Stimulated activated CD8-positive, alpha-beta memory T cell treated with anti-CD3 and anti-CD28 coated beads, Interleukin-7, amount 100 ng/mL, for 4 hours (primary cell): ENCODE results near the gene MYBL2.

Source experiments
- DNase-seq, 2 donors: peaks; one replicate each; pipeline ENCODE4 v3.0.0-alpha.2; 2020; ENCODE audit warnings: low read depth in 2 of 2

The MYBL2 gene

GRCh38 chr20:43681991-43682410 is 15.1 kb downstream of the MYBL2 start:
- DNase-seq: no peak

- DNase-seq: no peak
Measured at GRCh38 chr20:43682446-43682845, 15.5 kb downstream of the MYBL2 start.

GRCh38 chr20:43686820-43687219 is 19.9 kb downstream of the MYBL2 start:
- no peak for DNase-seq

- no peak for DNase-seq
Measured at GRCh38 chr20:43689165-43689564, 22.3 kb downstream of the MYBL2 start.

- no peak for DNase-seq
Measured at GRCh38 chr20:43690943-43691598, 24.2 kb downstream of the MYBL2 start.

GRCh38 chr20:43691928-43692524 is 25.1 kb downstream of the MYBL2 start:
- DNase-seq: peak; percentile 15 to 25

GRCh38 chr20:43694763-43695162 is 27.8 kb downstream of the MYBL2 start:
- DNase-seq: no peak

GRCh38 chr20:43695571-43695970 is 28.7 kb downstream of the MYBL2 start:
- DNase-seq: no peak

- no peak for DNase-seq
Measured at GRCh38 chr20:43699941-43700565, 33.1 kb downstream of the MYBL2 start.

- no peak for DNase-seq
Measured at GRCh38 chr20:43700627-43701026, 33.7 kb downstream of the MYBL2 start.

GRCh38 chr20:43702502-43702901 is 35.6 kb downstream of the MYBL2 start:
- DNase-seq: no peak

- no peak for DNase-seq
Measured at GRCh38 chr20:43710370-43711044, 43.6 kb downstream of the MYBL2 start.

GRCh38 chr20:43711098-43711654 is 44.3 kb downstream of the MYBL2 start:
- no peak for DNase-seq

- no peak for DNase-seq
Measured at GRCh38 chr20:43715044-43715443, 48.1 kb downstream of the MYBL2 start.

- DNase-seq: no peak
Measured at GRCh38 chr20:43715511-43715910, 48.6 kb downstream of the MYBL2 start.

GRCh38 chr20:43716123-43716522 is 49.2 kb downstream of the MYBL2 start:
- DNase-seq: no peak

- DNase-seq: no peak
Measured at GRCh38 chr20:43716757-43717615, 50.1 kb downstream of the MYBL2 start.

GRCh38 chr20:43717616-43717995 is 50.7 kb downstream of the MYBL2 start:
- DNase-seq: no peak

GRCh38 chr20:43720007-43720406 is 53.1 kb downstream of the MYBL2 start:
- DNase-seq: no peak

GRCh38 chr20:43721097-43721428 is 54.1 kb downstream of the MYBL2 start:
- DNase-seq: no peak

GRCh38 chr20:43721429-43722152 is 54.7 kb downstream of the MYBL2 start:
- no peak for DNase-seq
